Measurements from ENCODE around the gene POGLUT3.
A peak's percentile ranks its signal among the peaks of the same experiment; 100 is the strongest.

POGLUT3 gene, protein sequence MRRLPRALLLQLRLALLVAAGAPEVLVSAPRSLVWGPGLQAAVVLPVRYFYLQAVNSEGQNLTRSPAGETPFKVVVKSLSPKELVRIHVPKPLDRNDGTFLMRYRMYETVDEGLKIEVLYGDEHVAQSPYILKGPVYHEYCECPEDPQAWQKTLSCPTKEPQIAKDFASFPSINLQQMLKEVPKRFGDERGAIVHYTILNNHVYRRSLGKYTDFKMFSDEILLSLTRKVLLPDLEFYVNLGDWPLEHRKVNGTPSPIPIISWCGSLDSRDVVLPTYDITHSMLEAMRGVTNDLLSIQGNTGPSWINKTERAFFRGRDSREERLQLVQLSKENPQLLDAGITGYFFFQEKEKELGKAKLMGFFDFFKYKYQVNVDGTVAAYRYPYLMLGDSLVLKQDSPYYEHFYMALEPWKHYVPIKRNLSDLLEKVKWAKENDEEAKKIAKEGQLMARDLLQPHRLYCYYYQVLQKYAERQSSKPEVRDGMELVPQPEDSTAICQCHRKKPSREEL

DNA sequence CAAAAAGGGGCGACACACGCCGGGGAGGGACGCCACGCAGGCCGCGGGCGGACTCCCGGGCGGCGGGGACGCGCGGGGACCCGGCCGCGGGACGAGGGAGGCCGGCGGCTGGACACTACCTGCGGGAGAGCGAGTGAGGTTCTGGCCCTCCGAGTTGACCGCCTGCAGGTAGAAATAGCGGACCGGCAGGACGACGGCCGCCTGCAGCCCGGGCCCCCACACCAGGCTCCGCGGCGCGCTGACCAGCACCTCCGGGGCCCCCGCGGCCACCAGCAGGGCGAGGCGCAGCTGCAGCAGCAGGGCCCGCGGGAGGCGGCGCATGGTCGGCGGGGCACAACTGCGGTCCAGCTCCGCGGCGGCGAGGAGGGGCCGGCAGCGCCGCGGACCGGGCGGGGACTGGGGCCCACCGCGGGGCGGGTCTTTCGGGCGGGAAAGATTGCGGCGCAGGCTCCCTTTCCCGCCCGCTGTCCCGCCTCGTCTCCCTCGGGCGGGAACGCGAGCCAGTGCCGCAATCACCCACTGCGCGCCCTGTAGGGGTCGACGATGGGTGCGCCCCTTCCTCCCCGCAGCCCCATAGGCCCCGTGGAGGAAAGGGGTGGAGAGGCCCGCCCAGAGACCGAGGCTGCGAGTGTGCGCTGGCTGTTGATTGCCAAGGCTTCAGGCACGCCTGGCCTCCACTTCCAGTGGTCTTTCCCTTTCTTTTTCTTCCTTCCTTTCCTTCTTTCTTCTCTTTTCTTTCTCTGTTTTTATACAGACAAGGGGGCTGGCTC, at the start of gene POGLUT3:
TSS of gene POGLUT3 (minus strand) at position 339 of the 770 bp plus-strand sequence. CDS start at position 321, 18 bp downstream.
- H3K9me3 Mint-ChIP-seq: no peaks in the 10 kb centered on the region
- H3K27ac Mint-ChIP-seq: peak within 1 kb of the TSS; percentile 98
- H3K27me3 Mint-ChIP-seq: no peaks in the 10 kb centered on the region
- peaks cover 21% of the 10 kb centered on the region for H3K4me1 Mint-ChIP-seq (ENCODE audit: low read depth)
- peaks cover 3% of the 10 kb centered on the region for H3K36me3 Mint-ChIP-seq (ENCODE audit: low read depth)
- DNase-seq: peak; percentile 69
- H3K4me3 Mint-ChIP-seq: peak within 1 kb of the TSS; percentile 87

DNA sequence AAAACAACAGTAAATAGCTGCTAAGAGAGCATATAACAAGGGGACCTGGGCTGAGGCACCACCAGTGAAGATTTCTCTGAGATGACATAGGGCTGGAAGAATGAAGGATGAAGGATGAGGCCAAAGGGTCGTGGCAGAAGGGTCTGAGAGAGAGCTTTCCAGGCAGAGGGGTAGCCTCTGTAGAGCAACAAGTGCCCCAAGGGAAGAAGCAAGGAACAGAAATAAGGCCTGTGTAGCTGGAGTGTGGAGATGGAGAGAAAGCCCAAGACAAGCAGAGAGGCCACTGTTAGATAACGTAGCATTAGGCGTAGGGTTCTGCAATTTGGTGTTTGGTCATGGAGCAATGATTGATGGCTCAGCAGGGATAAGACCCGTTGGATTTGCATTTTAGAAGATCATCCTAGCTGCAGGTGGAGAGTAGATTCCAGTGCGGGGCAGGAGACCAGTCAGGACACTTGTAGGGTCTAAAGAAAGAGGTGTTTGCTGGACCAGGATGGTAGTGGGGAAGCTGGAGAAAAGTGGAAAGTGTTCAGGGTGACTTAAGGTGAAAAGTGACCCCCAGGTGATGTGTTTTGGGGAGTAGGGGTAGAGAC, 47.8 kb upstream of the POGLUT3 start:
- H3K27me3 Mint-ChIP-seq: no peaks in the 10 kb centered on the region

DNA sequence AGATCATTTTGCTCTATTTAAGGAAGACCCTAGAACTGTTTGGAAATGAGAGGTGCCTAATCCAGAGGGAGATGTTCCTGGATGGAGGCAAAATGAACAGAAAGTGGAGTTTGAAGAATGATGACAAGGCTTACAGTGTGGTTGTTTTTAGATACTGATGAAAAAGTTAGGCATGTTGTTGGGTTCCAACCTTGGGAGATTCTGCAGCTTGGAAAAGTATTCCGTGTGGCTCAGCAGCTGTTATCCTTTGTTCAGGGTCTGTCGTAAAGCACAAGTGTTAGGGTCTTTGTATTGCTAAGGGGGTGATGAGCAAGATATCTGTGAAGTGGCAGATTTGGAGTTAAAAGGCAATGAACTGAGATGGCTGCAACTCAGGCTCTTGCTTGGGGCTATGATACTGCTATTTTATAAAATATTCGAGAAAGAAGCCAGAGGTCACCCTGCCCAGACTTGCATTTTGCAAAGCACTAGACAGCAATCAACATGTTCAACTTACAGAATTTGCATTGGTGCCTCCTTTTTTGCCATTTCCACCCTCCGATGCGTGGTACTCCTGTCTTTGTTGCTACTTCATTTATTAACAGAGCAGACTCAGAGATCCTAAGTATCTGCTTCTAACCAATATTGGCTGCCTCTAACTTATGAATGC, 45.3 kb upstream of the POGLUT3 start:
- no peak overlapping the region for H3K4me3 Mint-ChIP-seq
- H3K27me3 Mint-ChIP-seq: no peaks in the 10 kb centered on the region
- peaks cover 2% of the 10 kb centered on the region for H3K4me1 Mint-ChIP-seq (ENCODE audit: low read depth)
- H3K27ac Mint-ChIP-seq: no peak overlapping the region
- no peaks in the 10 kb centered on the region for H3K9me3 Mint-ChIP-seq
- no peaks in the 10 kb centered on the region for H3K36me3 Mint-ChIP-seq (ENCODE audit: low read depth)
- DNase-seq: no peak

More for the DNA sequence above, 47.8 kb upstream of the POGLUT3 start:
- H3K4me3 Mint-ChIP-seq: no peak overlapping the region
- no peak overlapping the region for H3K27ac Mint-ChIP-seq
- no peaks in the 10 kb centered on the region for H3K4me1 Mint-ChIP-seq (ENCODE audit: low read depth)
- DNase-seq: no peak
- no peaks in the 10 kb centered on the region for H3K36me3 Mint-ChIP-seq (ENCODE audit: low read depth)
- no peaks in the 10 kb centered on the region for H3K9me3 Mint-ChIP-seq

DNA sequence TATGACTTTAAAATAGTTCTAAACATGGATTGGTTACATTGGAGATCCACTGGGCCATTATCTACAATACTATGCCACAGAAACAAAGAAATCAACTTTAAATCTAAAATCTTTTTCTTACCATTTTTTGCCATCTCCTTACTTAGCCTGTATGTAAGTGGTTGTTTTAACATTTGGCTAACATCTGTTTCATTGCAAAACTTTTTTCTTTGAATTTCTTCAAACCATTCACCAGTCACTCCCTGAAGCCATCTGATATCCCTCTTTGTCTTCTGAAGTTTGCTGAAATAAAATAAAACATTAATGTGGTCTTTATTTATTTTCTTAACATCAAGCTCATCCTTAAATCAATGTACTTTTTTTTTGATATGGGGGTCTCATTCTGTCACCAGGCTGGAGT, 43.3 kb upstream of the POGLUT3 start:
- no peak for DNase-seq
- no peaks in the 10 kb centered on the region for H3K36me3 Mint-ChIP-seq (ENCODE audit: low read depth)
- H3K27ac Mint-ChIP-seq: no peak overlapping the region
- H3K27me3 Mint-ChIP-seq: no peaks in the 10 kb centered on the region
- no peaks in the 10 kb centered on the region for H3K9me3 Mint-ChIP-seq
- peaks cover 7% of the 10 kb centered on the region for H3K4me1 Mint-ChIP-seq (ENCODE audit: low read depth)
- H3K4me3 Mint-ChIP-seq: no peak overlapping the region

DNA sequence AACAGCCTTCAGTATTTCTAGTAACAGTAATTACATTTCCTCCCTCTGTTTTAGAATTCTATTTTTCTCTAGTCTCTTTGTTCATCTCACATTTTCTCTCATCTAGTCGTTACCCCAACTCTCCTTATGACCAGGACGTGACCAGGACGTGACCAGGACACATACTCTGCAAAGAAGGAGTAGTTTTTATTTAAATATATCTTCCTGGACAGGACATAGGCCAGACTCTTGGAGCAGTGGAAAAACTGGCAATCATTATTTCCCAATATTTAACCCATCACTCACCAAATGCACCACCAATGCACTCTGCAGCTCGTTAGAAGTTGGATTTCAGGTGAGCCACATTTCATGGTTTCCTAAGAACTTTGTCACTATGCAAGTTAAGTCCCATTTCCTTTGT, 40.3 kb upstream of the POGLUT3 start:
- DNase-seq: no peak
- Mint-ChIP-seq H3K4me3 (no peak overlapping the region), H3K27ac (no peak overlapping the region), H3K4me1 (ENCODE audit: low read depth) (peaks cover 7% of the 10 kb centered on the region), H3K36me3 (ENCODE audit: low read depth) (no peaks in the 10 kb centered on the region), H3K9me3 (no peaks in the 10 kb centered on the region), H3K27me3 (no peaks in the 10 kb centered on the region)

DNA sequence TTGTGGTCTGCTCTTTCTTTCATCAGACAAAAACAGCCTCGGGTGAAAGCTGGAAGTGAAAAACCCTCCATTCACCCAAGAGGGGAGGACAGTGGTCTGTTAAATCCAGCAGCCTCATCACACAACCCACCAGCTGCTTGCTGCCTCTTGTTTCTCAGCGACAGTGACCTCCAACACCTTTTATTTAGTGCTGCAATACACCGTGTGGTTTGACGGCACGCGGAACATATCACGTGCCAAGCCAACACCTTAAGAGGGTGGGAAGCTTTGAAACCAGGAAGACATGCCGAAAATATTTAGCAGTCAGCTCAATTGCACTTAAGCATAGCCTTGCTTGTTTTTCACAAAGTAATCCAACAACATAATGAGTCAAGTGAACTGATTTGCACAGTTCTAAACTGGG, 39.8 kb upstream of the POGLUT3 start:
- Mint-ChIP-seq H3K27me3 (no peaks in the 10 kb centered on the region), H3K36me3 (ENCODE audit: low read depth) (no peaks in the 10 kb centered on the region), H3K4me3 (no peak overlapping the region), H3K27ac (no peak overlapping the region), H3K4me1 (ENCODE audit: low read depth) (peaks cover 7% of the 10 kb centered on the region), H3K9me3 (no peaks in the 10 kb centered on the region)
- no peak for DNase-seq

DNA sequence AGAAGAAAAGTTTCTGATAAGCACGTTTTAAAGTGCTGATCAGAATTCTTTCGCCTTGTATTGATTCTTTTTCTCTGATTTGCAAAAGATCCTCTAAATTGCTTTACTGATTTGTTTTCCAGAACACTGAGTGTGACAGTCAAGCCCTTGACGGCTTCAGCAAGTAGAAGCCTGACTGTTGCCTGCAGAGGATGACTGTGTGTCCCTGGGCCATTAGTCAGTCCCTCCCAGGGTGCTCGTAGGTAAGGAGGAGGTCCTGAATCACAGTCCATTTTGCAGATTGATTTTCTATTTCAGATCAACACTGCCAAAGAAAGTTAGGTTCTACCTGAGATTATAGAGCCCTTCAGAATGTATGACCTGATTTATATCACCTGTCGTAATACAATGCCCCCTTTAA, 38.6 kb upstream of the POGLUT3 start:
- no peaks in the 10 kb centered on the region for H3K36me3 Mint-ChIP-seq (ENCODE audit: low read depth)
- peaks cover 7% of the 10 kb centered on the region for H3K4me1 Mint-ChIP-seq (ENCODE audit: low read depth)
- no peak overlapping the region for H3K27ac Mint-ChIP-seq
- no peak overlapping the region for H3K4me3 Mint-ChIP-seq
- no peak for DNase-seq
- no peaks in the 10 kb centered on the region for H3K9me3 Mint-ChIP-seq
- H3K27me3 Mint-ChIP-seq: no peaks in the 10 kb centered on the region

DNA sequence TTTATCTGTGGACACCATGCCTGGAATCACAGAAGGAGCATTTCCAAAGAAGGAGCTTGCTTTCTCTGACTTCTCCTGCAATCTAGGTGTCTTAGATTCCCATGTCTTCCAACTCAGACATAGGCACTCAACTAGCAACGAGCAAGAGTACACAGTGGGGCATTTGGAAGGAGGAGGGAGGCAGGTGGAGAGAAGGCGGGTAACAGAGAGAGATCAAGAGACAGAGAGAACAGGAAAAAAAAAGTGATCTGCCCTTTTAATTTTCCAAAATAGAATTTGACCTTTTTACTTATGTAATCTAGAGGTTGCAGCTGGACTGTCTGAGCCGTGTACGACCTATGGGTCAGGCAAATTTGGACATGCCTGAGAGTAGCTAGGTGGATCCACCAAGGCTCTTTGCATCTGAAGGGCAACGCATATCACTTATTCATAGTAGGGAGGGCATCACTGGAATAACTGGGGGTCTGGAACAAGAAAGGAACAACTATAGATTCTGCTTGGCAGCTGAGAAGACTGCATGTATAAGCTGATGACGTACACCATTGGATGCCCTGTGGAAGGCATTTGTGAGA, 37.3 kb upstream of the POGLUT3 start:
- H3K4me3 Mint-ChIP-seq: no peak overlapping the region
- H3K36me3 Mint-ChIP-seq (ENCODE audit: low read depth): no peaks in the 10 kb centered on the region
- peaks cover 7% of the 10 kb centered on the region for H3K4me1 Mint-ChIP-seq (ENCODE audit: low read depth)
- H3K27ac Mint-ChIP-seq: no peak overlapping the region
- DNase-seq: no peak
- H3K27me3 Mint-ChIP-seq: no peaks in the 10 kb centered on the region
- no peaks in the 10 kb centered on the region for H3K9me3 Mint-ChIP-seq

DNA sequence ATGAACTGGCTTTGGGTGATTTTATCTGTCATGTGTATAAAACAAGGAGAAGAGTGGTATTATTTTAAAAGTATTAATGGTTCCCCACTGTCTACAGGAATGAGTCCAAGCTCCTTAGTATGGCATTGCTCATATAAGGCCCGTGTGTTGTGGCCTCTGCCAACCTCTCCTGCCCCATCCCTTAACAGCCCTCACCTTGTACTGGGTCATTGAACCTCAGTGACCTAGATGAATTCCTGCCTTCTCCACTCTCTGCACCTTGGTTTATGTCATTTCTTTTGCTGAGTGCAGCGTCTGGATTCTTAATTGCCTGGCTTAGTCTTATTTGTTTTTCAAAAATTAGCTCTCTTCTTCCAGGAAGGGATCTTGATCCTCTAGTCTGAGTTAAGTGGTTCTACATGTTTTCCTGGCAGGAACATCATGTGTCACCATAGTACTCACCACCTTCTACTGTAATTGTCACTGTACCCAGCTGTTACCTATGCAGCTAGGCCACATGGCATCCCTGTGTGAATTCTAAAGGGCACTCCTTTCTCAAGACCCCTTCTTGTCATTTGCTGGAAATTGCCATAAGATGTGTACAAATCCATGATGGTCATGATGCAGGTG, 36.2 kb upstream of the POGLUT3 start:
- H3K36me3 Mint-ChIP-seq (ENCODE audit: low read depth): no peaks in the 10 kb centered on the region
- H3K27ac Mint-ChIP-seq: no peak overlapping the region
- no peak for DNase-seq
- H3K4me1 Mint-ChIP-seq (ENCODE audit: low read depth): peaks cover 7% of the 10 kb centered on the region
- no peaks in the 10 kb centered on the region for H3K27me3 Mint-ChIP-seq
- no peak overlapping the region for H3K4me3 Mint-ChIP-seq
- no peaks in the 10 kb centered on the region for H3K9me3 Mint-ChIP-seq

DNA sequence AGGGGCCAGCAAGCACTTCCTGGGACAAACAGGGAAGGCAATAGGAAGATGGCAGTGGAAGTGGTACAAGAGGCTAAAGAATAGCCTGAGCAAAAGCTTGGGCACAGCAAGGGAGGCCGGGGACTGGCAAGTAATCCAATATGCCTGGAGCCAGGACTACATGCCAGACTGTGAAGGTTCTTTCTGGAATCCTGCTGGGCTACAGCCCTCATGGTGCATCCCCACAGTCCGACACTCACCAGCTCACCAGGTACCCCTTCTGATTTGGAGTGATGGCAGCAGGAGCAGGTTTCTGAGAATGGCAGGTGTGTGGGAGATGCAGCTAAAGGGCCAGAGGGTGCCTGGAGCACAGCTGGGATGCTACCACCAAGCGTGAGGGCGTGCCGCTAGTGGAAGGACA, 32.2 kb upstream of the POGLUT3 start:
- Mint-ChIP-seq H3K27me3 (no peaks in the 10 kb centered on the region), H3K27ac (no peak overlapping the region), H3K9me3 (no peaks in the 10 kb centered on the region), H3K4me3 (no peak overlapping the region), H3K36me3 (ENCODE audit: low read depth) (no peaks in the 10 kb centered on the region), H3K4me1 (ENCODE audit: low read depth) (no peaks in the 10 kb centered on the region)
- no peak for DNase-seq

DNA sequence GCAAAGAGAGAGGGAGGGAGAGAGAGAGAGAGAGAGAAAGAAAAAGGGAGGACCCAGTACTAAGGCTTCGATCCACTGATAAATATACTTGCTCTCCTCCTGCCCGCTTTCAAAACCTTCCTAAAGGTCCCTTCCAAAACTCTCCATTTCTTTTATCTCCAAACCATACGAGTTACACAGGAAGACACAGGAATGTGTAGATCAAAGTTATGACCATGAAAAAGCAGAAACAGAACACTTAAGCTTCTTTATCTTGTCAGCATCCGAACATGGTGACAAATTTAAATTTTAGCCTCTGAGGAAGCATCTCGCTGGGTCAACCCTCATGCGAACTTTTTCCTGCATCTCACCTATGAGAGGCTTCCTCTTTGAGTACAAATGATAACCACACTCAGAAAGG, 29.2 kb upstream of the POGLUT3 start:
- Mint-ChIP-seq H3K27me3 (no peaks in the 10 kb centered on the region), H3K4me1 (ENCODE audit: low read depth) (no peaks in the 10 kb centered on the region), H3K4me3 (no peak overlapping the region), H3K36me3 (ENCODE audit: low read depth) (no peaks in the 10 kb centered on the region), H3K27ac (no peak overlapping the region), H3K9me3 (no peaks in the 10 kb centered on the region)
- DNase-seq: no peak

DNA sequence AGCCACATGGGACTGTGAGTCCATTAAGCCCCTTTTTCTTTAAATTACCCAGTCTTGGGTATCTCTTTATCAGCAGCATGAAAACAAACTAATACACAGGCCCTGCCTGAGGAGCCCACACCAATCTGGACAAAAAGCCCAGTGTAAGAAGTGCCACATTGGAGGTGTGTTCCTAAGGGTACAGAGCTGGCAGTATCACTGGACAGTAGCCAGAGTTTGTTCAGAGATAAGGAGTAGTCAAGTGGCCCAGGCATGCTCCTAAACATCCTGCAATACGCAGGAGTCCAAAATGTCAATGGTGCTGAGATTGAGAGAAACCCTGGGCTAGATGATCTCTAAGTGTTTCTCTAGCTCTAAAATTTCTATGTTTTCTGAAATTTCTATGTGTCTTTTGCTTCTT, 27.0 kb upstream of the POGLUT3 start:
- Mint-ChIP-seq H3K4me3 (no peak overlapping the region), H3K27ac (no peak overlapping the region), H3K4me1 (ENCODE audit: low read depth) (no peaks in the 10 kb centered on the region), H3K36me3 (ENCODE audit: low read depth) (no peaks in the 10 kb centered on the region), H3K9me3 (no peaks in the 10 kb centered on the region), H3K27me3 (no peaks in the 10 kb centered on the region)
- DNase-seq: no peak

DNA sequence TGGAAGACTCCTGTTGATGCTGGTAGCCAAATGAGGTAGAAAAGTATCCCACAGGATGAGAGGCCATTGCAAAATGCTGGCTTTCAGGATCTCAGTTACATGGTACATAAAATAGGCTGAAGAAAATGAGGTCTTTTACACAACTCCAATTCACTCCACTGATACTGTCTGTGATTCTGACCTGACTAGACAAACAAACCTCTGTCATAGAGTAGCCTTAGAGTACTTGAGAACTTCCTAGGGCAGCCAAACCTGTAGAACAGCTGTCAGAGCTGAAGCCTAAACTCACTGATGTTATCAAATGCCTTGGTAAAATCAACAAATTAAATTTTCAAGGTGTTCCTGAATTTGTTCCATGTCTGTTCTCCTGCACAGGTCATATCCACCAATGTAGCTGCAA, 26.2 kb upstream of the POGLUT3 start:
- no peak overlapping the region for H3K27ac Mint-ChIP-seq

DNA sequence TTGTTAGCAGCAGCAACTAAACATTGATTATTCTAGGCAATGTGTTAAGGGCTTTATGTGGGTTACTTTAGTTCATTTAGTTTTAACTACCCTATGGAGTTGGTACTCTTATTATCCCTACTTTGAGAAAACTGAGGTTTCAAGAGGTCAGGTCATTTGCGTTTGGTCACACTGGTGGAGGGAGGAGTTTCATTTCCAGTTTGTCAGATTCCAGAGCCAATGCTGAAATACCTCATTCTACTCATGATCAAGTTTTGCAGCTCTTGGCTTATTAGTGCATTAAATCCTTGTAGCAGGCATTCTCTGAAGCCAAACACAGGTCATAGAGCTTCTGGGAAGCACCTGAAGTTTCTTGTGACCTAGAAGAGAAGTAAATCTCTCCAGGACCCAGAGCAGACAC, 24.1 kb upstream of the POGLUT3 start:
- Mint-ChIP-seq H3K4me1 (ENCODE audit: low read depth) (no peaks in the 10 kb centered on the region), H3K36me3 (ENCODE audit: low read depth) (no peaks in the 10 kb centered on the region), H3K4me3 (no peak overlapping the region), H3K27me3 (no peaks in the 10 kb centered on the region), H3K27ac (no peak overlapping the region), H3K9me3 (no peaks in the 10 kb centered on the region)
- no peak for DNase-seq

More for the DNA sequence above, 26.2 kb upstream of the POGLUT3 start:
- Mint-ChIP-seq H3K27me3 (no peaks in the 10 kb centered on the region), H3K36me3 (ENCODE audit: low read depth) (no peaks in the 10 kb centered on the region), H3K4me3 (no peak overlapping the region), H3K4me1 (ENCODE audit: low read depth) (no peaks in the 10 kb centered on the region), H3K9me3 (no peaks in the 10 kb centered on the region)
- DNase-seq: no peak
